Measurements from ENCODE around the gene ZNF652. TPM values are rescaled to one million over a fixed set of nuclear protein-coding genes. Genes with fewer than 3 reads are reported as not detected.
"Not testable (repeated sequence)": the region's sequence is repeated elsewhere in the genome, so short reads cannot be mapped to it uniquely, and the experiment has no call there.

ZNF652 gene
- total RNA-seq, 4 donors from 2014 or later = 35.7 to 58.6 (median 43.9) TPM

- no peaks in the 10 kb centered on the region for H3K27me3 ChIP-seq
- DNase-seq (ENCODE audit: low spot score in 2 of 2) = no peak
- H3K4me3 ChIP-seq = no peak overlapping the region
- TF ChIP-seq POLR2A (IDR thresholded peaks at IDR 0.05) (no peak), EP300 (IDR thresholded peaks at IDR 0.05) (no peak)
- TF ChIP-seq, protein P1, sequence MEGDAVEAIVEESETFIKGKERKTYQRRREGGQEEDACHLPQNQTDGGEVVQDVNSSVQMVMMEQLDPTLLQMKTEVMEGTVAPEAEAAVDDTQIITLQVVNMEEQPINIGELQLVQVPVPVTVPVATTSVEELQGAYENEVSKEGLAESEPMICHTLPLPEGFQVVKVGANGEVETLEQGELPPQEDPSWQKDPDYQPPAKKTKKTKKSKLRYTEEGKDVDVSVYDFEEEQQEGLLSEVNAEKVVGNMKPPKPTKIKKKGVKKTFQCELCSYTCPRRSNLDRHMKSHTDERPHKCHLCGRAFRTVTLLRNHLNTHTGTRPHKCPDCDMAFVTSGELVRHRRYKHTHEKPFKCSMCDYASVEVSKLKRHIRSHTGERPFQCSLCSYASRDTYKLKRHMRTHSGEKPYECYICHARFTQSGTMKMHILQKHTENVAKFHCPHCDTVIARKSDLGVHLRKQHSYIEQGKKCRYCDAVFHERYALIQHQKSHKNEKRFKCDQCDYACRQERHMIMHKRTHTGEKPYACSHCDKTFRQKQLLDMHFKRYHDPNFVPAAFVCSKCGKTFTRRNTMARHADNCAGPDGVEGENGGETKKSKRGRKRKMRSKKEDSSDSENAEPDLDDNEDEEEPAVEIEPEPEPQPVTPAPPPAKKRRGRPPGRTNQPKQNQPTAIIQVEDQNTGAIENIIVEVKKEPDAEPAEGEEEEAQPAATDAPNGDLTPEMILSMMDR (IDR thresholded peaks at IDR 0.05) = no peak
- no peaks in the 10 kb centered on the region for H3K4me1 ChIP-seq
- H3K27ac ChIP-seq = no peak overlapping the region
- H3K36me3 ChIP-seq = peaks cover 0 to 30% (median 0%) of the 10 kb centered on the region in 3 donors
- H3K9me3 ChIP-seq = no peaks in the 10 kb centered on the region
These were observed 69.1 kb downstream of the ZNF652 start for GRCh38 chr17:49292901-49293300.

GRCh38 chr17:49291929-49292328 lies 70.1 kb downstream of the ZNF652 start:
- H3K27ac ChIP-seq = no peak overlapping the region
- no peak for DNase-seq (ENCODE audit: low spot score in 2 of 2)
- no peaks in the 10 kb centered on the region for H3K9me3 ChIP-seq
- no peaks in the 10 kb centered on the region for H3K27me3 ChIP-seq
- H3K4me3 ChIP-seq = no peak overlapping the region
- H3K36me3 ChIP-seq = peaks cover 0 to 24% (median 0%) of the 10 kb centered on the region in 3 donors
- no peaks in the 10 kb centered on the region for H3K4me1 ChIP-seq
- TF ChIP-seq POLR2A (IDR thresholded peaks at IDR 0.05) (no peak), EP300 (IDR thresholded peaks at IDR 0.05) (no peak)
- TF ChIP-seq, protein P1 (IDR thresholded peaks at IDR 0.05) = no peak

DNA sequence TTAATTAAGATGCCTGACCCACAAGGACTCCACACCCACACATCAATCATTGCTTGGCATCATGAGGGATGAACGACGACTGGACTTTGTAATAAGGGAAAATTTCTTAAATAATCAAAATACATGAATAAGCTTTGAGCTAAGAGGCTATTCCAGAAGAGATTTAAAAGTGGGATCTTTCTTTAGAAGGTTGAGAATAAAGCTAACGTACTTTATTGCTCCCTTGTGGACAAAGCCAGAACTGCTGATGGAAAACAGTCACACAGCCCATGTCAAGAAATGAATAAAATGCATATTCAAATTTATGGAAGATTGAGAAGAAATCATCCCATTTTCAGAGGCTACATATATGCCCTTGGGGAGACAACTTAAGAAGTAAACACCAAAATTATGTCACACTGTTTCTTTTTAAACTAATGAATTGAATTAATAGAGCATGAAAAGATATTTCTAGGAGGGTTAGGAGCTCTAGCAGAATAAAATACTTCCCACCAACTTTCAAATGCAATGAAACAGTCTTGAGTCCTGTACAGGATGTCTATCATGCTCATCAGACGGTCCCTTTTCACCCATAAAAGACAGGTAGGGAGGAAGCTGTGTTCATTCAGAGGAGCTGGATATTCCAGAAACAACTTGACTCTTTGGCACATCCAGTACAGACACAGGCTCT lies 71.2 kb downstream of the ZNF652 start:
- Histone ChIP-seq H3K27ac (no peak overlapping the region), H3K4me1 (no peaks in the 10 kb centered on the region), H3K36me3 (peaks cover 0 to 24% (median 0%) of the 10 kb centered on the region in 3 donors), H3K27me3 (no peaks in the 10 kb centered on the region), H3K9me3 (no peaks in the 10 kb centered on the region), H3K4me3 (no peak overlapping the region)
- TF ChIP-seq, protein P1 (IDR thresholded peaks at IDR 0.05) = peak; percentile 53 to 70 (median 60)
- no peak for TF ChIP-seq POLR2A (IDR thresholded peaks at IDR 0.05)
- TF ChIP-seq EP300 (IDR thresholded peaks at IDR 0.05) = no peak
- peak in 1 of 2 donors; percentile 38 for DNase-seq (ENCODE audit: low spot score in 2 of 2)
- WGBS, 2 donors = 29 to 33% methylated on average over 4 of the region's 4 CpGs

DNA sequence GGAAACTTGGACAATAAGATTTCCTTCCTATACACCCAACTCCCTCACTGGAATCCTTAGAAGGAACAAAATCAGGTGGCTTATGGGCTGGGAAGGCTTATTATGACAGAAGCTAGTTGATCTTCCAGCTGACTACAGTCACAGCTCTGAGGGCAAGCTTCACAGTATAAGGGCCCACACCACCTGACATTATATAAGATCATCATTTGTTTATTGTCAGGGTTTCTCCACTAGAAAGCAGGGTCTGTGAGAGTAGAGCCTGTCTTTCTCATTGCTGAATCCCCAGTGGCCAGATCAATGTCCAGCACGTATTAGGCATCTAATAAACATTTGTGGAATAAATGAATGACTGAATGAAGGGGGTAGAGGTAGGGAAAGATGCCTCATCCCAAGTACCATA lies 73.7 kb downstream of the ZNF652 start:
- no peaks in the 10 kb centered on the region for H3K9me3 ChIP-seq

DNA sequence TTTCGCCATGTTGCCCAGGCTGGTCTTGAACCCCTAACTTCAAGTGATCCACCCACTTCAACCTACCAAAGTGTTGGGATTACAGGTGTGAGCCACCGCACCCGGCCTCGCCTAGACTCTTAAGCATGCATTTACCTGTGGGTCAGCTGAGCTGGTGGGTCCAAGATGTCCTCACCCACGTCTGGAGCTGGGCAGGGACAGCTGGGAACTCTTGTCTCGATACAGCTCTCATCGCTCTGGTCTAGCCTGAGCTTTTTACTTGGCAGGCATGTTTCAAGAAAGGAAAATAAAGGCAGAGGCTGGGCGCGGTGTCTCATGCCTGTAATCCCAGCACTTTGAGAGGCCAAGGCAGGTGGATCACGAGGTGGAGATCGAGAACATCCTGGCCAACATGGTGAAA lies 74.6 kb downstream of the ZNF652 start:
- Histone ChIP-seq H3K9me3 (no peaks in the 10 kb centered on the region), H3K4me1 (no peaks in the 10 kb centered on the region), H3K36me3 (peaks cover 0 to 19% (median 0%) of the 10 kb centered on the region in 3 donors), H3K4me3 (no peak overlapping the region), H3K27ac (no peak overlapping the region), H3K27me3 (no peaks in the 10 kb centered on the region)
- TF ChIP-seq EP300 (IDR thresholded peaks at IDR 0.05) (no peak), POLR2A (IDR thresholded peaks at IDR 0.05) (no peak)
- TF ChIP-seq, protein P1 (IDR thresholded peaks at IDR 0.05) = no peak
- no peak for DNase-seq (ENCODE audit: low spot score in 2 of 2)
- 96 to 97% methylated on average over 11 of the region's 11 CpGs for WGBS, 2 donors

More for the DNA sequence above, 73.7 kb downstream of the ZNF652 start:
- no peak for TF ChIP-seq POLR2A (IDR thresholded peaks at IDR 0.05)
- TF ChIP-seq, protein P1 (IDR thresholded peaks at IDR 0.05) = no peak
- TF ChIP-seq EP300 (IDR thresholded peaks at IDR 0.05) = no peak
- H3K27me3 ChIP-seq = no peaks in the 10 kb centered on the region
- no peaks in the 10 kb centered on the region for H3K4me1 ChIP-seq
- H3K27ac ChIP-seq = no peak overlapping the region
- DNase-seq (ENCODE audit: low spot score in 2 of 2) = no peak
- H3K36me3 ChIP-seq = peaks cover 0 to 24% (median 0%) of the 10 kb centered on the region in 3 donors
- WGBS, 2 donors = 52 to 80% methylated on average over 1 of the region's 1 CpG
- H3K4me3 ChIP-seq = no peak overlapping the region

- H3K27ac ChIP-seq; H3K4me3 ChIP-seq; H3K27me3 ChIP-seq; H3K4me1 ChIP-seq; H3K9me3 ChIP-seq; DNase-seq (ENCODE audit: low spot score in 2 of 2): not testable (repeated sequence)
- peaks cover 0 to 15% (median 0%) of the 10 kb centered on the region in 3 donors for H3K36me3 ChIP-seq
- 91 to 94% methylated on average over 24 of the region's 24 CpGs for WGBS, 2 donors
These were observed 75.6 kb downstream of the ZNF652 start for GRCh38 chr17:49286261-49286973.
